MV-4-11 (cell line): ENCODE measurements around the gene MRPS10.

Experiments
- DNase-seq: peaks from one replicate; lab custom pipeline; 2025; lab: John Stamatoyannopoulos, UW

Gene MRPS10

GRCh38 chr6:42217519-42218367, at the start of gene MRPS10:
Gene MRPS10 (minus strand): TSS chr6:42217861. CDS start chr6:42217849, 12 bp downstream.
- DNase-seq, result peak; percentile 94

DNA sequence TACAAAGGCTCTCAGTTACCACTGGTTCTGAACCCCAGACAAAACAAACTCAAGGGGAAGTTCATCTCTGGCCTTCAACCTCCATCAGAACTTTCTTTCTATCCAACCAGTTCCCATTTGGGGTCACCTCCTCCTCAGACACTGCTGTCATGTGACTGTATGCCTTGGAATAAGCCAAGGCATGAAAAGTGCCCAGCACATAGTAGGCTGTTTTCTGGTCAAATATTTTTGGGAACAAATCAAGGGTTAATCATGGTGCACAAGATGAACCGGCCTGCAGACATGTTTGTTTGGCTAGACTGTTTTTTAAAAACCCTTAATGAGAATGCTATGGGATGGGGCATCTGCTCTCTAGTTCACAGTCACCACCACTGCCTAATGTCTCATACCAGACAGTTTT, 48.9 kb upstream of the MRPS10 start:
- DNase-seq, result no peak

DNA sequence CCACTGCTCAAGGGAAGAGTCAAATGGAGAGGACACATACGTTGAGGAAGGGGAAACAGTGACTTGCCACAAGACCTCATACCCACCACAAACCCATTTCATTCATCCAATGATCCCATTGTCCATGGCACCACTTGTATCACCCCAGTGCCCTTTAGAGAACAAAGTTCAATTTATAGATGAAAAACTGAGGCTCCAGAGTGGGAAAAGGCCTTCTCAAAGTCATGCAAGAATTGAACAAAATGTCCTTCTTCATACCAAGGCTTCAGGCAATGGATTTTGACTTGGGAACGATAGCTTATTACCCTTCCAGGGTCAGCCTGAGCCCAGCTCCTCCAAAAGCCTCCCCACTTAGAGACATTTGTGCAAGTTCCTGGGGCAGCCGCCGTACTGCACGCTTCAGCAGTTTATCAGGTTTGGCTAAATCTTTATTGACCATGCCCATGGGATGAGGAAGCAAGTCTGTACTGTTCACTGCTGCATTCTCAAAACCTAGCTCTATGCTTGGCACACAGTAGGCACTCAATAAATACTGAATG, 47.3 kb upstream of the MRPS10 start:
- no peak for DNase-seq

- no peak for DNase-seq
Observed at GRCh38 chr6:42264162-42264851, 46.6 kb upstream of the MRPS10 start.

DNA sequence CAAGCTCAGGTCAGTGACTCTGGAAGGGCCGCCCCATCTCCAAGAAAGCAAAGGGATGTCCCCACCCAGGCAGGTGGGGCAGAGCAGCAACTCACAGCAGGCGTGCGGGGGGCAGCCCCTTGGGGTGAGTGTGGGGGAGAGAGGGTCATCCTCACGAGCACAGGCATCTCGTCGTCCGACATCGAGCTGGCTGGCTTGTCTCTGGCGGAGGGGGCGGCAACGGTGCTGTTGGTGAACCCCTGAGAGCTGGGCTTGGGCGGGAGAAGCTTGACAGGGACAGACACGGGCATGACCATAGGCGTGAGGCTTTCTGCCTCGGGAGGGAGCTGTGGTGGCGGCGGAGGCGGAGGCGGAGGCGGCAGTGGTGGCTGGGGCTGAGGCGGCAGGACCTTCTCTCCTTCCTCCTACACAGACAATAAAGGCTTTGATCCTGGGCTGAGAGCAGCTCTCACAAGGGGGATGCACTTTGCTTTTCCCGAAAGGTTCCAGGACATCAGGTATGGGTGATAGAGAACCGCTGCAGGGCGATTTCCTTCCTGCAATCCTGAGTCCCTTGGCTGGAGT, 45.6 kb upstream of the MRPS10 start:
- no peak for DNase-seq

GRCh38 chr6:42260972-42261371, 43.3 kb upstream of the MRPS10 start:
- no peak for DNase-seq

DNA sequence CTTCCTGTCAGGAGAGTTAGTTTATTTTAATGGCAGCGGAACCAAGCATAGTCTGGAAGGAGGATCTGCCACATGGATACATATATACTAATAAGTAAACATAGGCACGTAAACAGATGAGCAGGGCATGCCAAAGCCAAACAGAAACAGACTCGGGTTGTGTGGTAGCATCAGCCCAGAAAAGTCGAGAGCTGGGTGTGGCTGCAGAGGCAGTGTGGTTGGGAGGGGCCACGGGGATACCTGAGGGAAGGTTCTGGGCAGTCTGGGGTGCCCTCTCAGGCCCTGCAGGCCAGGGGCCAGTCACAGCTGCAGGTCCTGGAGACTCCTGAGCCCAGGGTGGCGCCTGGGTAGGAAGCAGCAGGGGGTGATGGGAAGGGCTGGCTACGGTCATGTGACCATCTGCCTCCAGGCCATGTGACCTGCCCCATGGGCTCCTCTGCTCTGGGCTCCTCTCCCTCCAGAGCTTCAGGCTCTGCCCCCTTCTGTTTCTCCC, 42.8 kb upstream of the MRPS10 start:
- DNase-seq, result no peak

DNA sequence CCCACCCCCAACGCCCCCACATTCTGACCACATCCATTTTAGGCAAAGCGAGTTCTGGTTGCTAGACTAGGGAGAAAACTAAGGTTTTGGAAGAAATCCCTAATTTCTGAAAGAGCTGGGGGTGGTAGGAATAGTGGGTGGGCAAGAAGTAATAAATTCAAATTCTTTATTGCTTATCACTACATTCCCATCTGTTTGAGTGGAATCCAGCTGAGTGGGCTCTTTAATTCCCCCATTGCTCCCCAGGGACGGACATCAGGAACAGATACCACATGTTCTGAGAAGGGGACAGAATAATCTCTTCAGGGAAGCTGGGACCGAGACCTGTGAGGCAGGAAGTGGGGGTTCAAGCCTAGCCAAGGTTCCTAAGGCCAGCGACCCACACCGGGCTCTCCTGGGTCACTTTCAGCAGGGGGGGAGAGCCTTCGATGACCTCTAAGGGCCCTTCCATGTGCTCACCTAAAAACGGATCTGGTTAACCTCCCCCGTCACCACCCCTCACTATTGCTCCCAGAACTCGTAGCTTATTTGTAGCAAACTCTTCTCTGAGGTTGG, 42.3 kb upstream of the MRPS10 start:
- no peak for DNase-seq

DNA sequence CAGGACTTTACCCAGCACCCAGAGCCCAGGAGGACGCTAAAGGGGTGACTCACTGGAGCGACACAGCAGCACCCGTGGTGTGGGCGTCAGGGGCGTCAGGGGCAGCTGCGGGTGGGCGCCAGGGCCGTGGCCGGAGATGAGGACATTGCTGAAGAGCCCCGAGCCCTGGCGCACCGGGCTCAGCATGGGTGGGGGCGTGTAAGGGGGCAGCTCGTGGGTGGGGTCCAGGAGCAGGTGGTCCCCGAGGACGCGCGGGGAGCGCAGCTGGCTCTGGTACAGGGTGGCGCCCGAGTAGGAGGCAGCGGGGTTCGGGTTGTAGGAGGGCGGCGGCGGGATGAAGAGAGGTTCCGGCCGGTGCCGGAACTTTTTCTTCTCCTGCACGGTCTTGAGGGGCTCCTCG, 41.6 kb upstream of the MRPS10 start:
- no peak for DNase-seq

GRCh38 chr6:42257614-42258013, 40.0 kb upstream of the MRPS10 start:
- DNase-seq, result no peak

DNA sequence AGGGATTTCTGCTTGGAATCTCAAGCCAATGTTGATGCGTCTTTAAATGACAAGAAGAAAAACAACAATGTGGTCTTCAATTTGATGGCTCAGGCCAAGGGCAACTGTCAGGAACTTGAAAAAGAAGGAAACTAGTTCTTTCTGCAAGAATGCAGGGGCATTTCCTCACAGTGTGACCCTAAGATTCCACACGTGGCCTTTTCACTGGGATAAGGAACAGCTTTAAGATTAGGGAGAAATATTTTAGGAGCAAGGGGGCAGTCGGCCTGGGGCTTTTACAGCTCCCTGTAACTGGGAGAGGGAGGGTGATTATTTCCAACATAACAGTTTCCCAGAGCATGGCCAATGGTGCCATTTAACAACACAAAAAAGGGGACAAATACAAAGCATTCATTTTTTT, 39.4 kb upstream of the MRPS10 start:
- DNase-seq, result no peak

- DNase-seq, result no peak
Observed at GRCh38 chr6:42255050-42255449, 37.4 kb upstream of the MRPS10 start.

- DNase-seq, result no peak
Observed at GRCh38 chr6:42254505-42254904, 36.8 kb upstream of the MRPS10 start.

DNA sequence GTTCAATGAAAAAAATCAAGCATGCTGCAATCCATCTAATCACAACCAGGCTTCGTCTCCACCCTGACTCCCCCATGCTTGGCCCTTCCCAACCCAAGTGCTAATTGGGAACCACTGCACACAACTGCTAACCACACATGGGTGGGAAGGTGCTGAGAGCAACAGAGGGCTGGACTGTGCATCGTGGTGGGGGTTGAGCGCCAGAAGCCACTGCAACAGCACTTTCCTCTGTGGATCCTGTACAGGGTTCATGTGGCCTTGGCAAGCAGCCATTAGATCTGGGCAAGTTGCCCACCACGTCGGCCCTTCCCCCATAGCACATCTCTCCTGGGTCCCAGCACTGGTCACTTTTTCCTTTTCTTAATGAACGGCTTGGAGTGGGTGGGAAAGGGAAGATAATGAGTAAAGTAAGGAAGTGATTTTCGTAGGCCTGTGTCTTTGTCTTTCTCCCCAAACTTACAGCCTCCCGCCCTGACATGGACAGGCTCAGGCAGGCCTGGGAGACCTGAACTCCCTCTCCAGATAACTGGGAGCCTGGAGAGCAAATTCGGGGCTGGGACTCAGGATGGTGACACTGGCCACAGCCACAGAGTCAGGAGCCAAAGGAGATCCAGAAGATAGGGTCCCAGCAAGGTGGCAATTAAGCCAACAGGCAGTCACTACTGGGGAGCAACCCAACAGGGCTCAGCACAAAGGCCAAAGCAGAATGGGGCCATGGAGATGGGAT, 34.4 kb upstream of the MRPS10 start:
- peak; percentile 14 for DNase-seq

DNA sequence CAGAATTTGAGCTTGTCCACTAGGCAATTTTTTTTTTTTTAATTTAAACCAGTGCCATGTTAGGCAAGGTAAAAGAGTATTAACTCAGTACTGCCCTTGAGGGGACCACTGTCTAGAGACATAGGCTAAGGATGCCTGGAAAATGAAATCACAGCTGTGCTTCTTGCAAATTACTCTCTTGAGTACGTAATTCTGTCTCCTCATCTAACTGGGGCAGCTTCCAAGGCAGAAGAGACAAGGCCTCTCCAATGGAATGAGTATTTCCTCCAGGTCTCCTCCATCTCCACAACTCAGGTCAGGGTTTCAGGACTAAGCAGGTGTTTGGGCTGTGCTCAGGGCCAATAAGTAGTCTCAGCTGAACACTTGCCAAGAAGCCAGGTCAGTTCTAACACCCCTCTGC, 33.8 kb upstream of the MRPS10 start:
- no peak for DNase-seq

DNA sequence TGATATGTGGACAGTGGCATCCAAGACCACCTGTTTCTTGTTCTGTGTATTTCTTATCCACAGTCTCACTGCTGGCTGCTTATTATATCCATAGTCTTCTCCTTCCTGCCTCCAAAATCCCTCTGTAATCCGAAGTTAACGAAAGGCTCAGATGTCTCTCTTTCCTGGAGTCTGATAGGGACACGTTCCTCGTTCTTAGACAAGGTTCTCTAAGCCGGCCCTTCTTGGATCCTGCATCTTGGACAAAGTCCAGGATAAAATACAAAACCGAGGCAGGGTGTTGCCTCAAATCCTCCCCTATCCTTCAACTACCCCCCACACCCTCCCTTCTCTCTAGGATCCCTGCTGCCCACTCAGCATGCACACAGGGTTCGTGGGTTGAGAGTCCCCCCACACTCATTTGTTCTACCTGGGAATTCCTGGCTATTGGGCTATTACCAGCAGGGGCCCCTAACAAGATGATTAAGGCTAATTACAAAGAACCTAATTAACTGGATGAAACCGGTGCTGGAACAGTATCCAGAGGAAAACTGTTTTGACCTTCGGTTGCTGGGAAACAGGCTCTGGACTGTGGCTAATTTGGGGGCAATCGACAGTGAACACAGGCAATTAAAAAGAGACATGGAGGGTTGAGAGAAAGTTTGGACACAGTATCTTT, 32.7 kb upstream of the MRPS10 start:
- DNase-seq, result no peak

- peak; percentile 37 for DNase-seq
Observed at GRCh38 chr6:42249279-42249678, 31.6 kb upstream of the MRPS10 start.

GRCh38 chr6:42243046-42243445, 25.4 kb upstream of the MRPS10 start:
- no peak for DNase-seq

GRCh38 chr6:42241915-42242314, 24.3 kb upstream of the MRPS10 start:
- DNase-seq, result no peak

- no peak for DNase-seq
Observed at GRCh38 chr6:42239736-42240375, 22.2 kb upstream of the MRPS10 start.

GRCh38 chr6:42239333-42239732, 21.7 kb upstream of the MRPS10 start:
- DNase-seq, result no peak
